HCT116 (cell line): ENCODE measurements around the gene FREM1. TPM values are rescaled to one million over a fixed set of nuclear protein-coding genes. Genes with fewer than 3 reads are reported as not detected.

Experiments used
- ATAC-seq: fragments of 200-7000 bp; cut with Tn5 transposase; 2 replicates; pipeline ENCODE4 v1.9.1; 2020; ENCODE audit warnings: mild to moderate bottlenecking, moderate library complexity
- BruUV-seq: library from RNA; stranded (reverse); fragments of 400-500 nt; replicated peaks from 2 replicates; lab custom pipeline; 2021; lab: Mats Ljungman, UMichigan
- CTCF ChIA-PET: fragments of 300-600 bp; sonication (Branson Sonifier 250); formaldehyde crosslinking; loops from one replicate; lab custom pipeline; 2021; ENCODE audit warnings: antibody characterized with exemption; lab: Charles Lee
- POLR2A ChIA-PET: fragments of 300-600, 350-600 bp; sonication (Branson Sonifier 250); formaldehyde crosslinking; loops from one replicate; lab custom pipeline; 2021; ENCODE audit warnings: antibody characterized with exemption; lab: Charles Lee
- RAD21 ChIA-PET, 2 experiments: fragments of 300-600 bp; sonication (Branson Sonifier 250); formaldehyde crosslinking; loops; one replicate each; lab custom pipeline; 2023; ENCODE audit warnings: low total read pairs in 2 of 2; ENCODE audit not compliant: uncharacterized antibody in 2 of 2, unreplicated experiment in 2 of 2, low non-redundant PET in 1 of 2; lab: Charles Lee
- DNase-seq: peaks from one replicate; pipeline ENCODE4 v3.0.0-alpha.2; 2010; ENCODE audit warnings: low read depth, low spot score
- H2AFZ ChIP-seq: fragments of 200-600 bp; shearing (Covaris generic), sonication (generic); 2 replicates; pipeline ENCODE4 v1.6.1; 2017; ENCODE audit warnings: low read depth, mixed run types, mixed read lengths, antibody characterized with exemption, low read length; ENCODE audit not compliant: poor library complexity, severe bottlenecking
- H3K27ac ChIP-seq: 2 replicates; pipeline ENCODE4 v1.5.1; 2012; ENCODE audit warnings: low read depth, low read length
- H3K27me3 ChIP-seq: fragments of 200-600 bp; sonication (generic); 2 replicates; pipeline ENCODE4 v1.6.1; 2016; ENCODE audit warnings: mixed run types, low read length, mixed read lengths; ENCODE audit not compliant: insufficient read depth
- H3K36me3 ChIP-seq, 2 experiments: fragments of 200-500 bp in 1 of 2; fragments of 200-600 bp in 1 of 2; sonication (Bioruptor generic) in 1 of 2; sonication (generic) in 1 of 2; 2 replicates each; pipeline versions ENCODE4 v1.5.1 to v1.6.1; 2014 to 2016; ENCODE audit warnings: low read length in 2 of 2, inconsistent platforms in 1 of 2, mixed read lengths in 1 of 2, mixed run types in 1 of 2; ENCODE audit not compliant: insufficient read depth in 2 of 2, control insufficient read depth in 1 of 2
- H3K4me1 ChIP-seq, 2 experiments: fragments of 200-600 bp in 1 of 2; sonication (generic) in 1 of 2; 2 replicates each; pipeline versions ENCODE4 v1.5.1 to v1.6.1; 2012 to 2017; ENCODE audit warnings: low read length in 2 of 2, inconsistent platforms in 1 of 2, mild to moderate bottlenecking in 1 of 2, mixed read lengths in 1 of 2, mixed run types in 1 of 2, moderate library complexity in 1 of 2; ENCODE audit not compliant: insufficient read depth in 2 of 2, control insufficient read depth in 1 of 2
- H3K4me2 ChIP-seq: fragments of 200-600 bp; sonication (generic); 2 replicates; pipeline ENCODE4 v1.6.1; 2017; ENCODE audit warnings: mixed run types, low read length, mixed read lengths
- H3K4me3 ChIP-seq, 2 experiments: fragments of 200-600 bp in 1 of 2; sonication (generic) in 1 of 2; replicated peaks in 1 of 2; 2 replicates each; pipeline ENCODE4 v1.5.1; 2011 to 2016; ENCODE audit warnings: low read length in 2 of 2, control low read depth in 1 of 2, low read depth in 1 of 2, mild to moderate bottlenecking in 1 of 2, mixed read lengths in 1 of 2, mixed run types in 1 of 2
- H3K79me2 ChIP-seq: fragments of 200-600 bp; sonication (generic); 2 replicates; pipeline ENCODE4 v1.6.1; 2017; ENCODE audit warnings: mild to moderate bottlenecking, mixed run types, low read length, moderate library complexity, mixed read lengths; ENCODE audit not compliant: insufficient read depth
- H3K9ac ChIP-seq: fragments of 200-600 bp; sonication (generic); 2 replicates; pipeline ENCODE4 v1.6.1; 2016; ENCODE audit warnings: low read length, mixed read lengths
- H3K9me2 ChIP-seq: fragments of 200-600 bp; sonication (generic), shearing (Covaris generic); 2 replicates; pipeline ENCODE4 v1.6.1; 2017; ENCODE audit warnings: mixed run types, mild to moderate bottlenecking, moderate library complexity; ENCODE audit not compliant: insufficient read depth
- H3K9me3 ChIP-seq, 2 experiments: fragments of 200-500 bp in 1 of 2; fragments of 200-600 bp in 1 of 2; sonication (Bioruptor generic) in 1 of 2; sonication (generic) in 1 of 2; 2 replicates each; pipeline ENCODE4 v1.6.1; 2014 to 2017; ENCODE audit warnings: low read length in 2 of 2, mixed read lengths in 2 of 2, inconsistent platforms in 1 of 2, low read depth in 1 of 2, mild to moderate bottlenecking in 1 of 2, mixed run types in 1 of 2, moderate library complexity in 1 of 2; ENCODE audit not compliant: control insufficient read depth in 1 of 2, insufficient read depth in 1 of 2
- H4K20me1 ChIP-seq: fragments of 200-600 bp; sonication (generic), shearing (Covaris generic); 2 replicates; pipeline ENCODE4 v1.6.1; 2017; ENCODE audit warnings: mixed run types, mild to moderate bottlenecking, moderate library complexity; ENCODE audit not compliant: insufficient read depth
- CBX3 ChIP-seq: IDR thresholded peaks from 2 replicates; pipeline ENCODE4 v1.6.1; 2012; ENCODE audit warnings: low read depth
- EGR1 ChIP-seq: IDR thresholded peaks from 2 replicates; pipeline ENCODE4 v1.6.1; 2012; ENCODE audit warnings: low read depth
- EZH2 ChIP-seq: fragments of 200-600 bp; sonication (generic); IDR thresholded peaks from 2 replicates; pipeline ENCODE4 v1.6.1; 2017; ENCODE audit warnings: antibody characterized with exemption, mixed run types
- FOSL1 ChIP-seq: IDR thresholded peaks from 2 replicates; pipeline ENCODE4 v1.6.1; 2012; ENCODE audit warnings: low read depth
- JUND ChIP-seq: IDR thresholded peaks from 2 replicates; pipeline ENCODE4 v1.6.1; 2012
- POLR2A ChIP-seq: IDR thresholded peaks from 2 replicates; pipeline ENCODE4 v1.7.0; 2011; ENCODE audit warnings: borderline replicate concordance; ENCODE audit not compliant: insufficient read depth, insufficient read length; ENCODE audit errors: extremely low read depth
- SIN3A ChIP-seq: IDR thresholded peaks from 2 replicates; pipeline ENCODE4 v1.6.1; 2012; ENCODE audit warnings: low read depth
- SP1 ChIP-seq: IDR thresholded peaks from 2 replicates; pipeline ENCODE4 v1.6.1; 2012; ENCODE audit warnings: low read depth
- TCF7L2 ChIP-seq: IDR thresholded peaks from 2 replicates; pipeline ENCODE4 v1.7.0; 2011; ENCODE audit warnings: borderline replicate concordance, inconsistent platforms; ENCODE audit not compliant: insufficient read depth, insufficient read length; ENCODE audit errors: extremely low read depth
- YY1 ChIP-seq: IDR thresholded peaks from 2 replicates; pipeline ENCODE4 v1.6.1; 2011; ENCODE audit warnings: low read length, low read depth, moderate library complexity, mild to moderate bottlenecking; ENCODE audit not compliant: insufficient replicate concordance; ENCODE audit errors: extremely low read depth
- ZFX ChIP-seq: fragments of 450-650 bp; IDR thresholded peaks from 2 replicates; pipeline ENCODE4 v1.6.1; 2017
- intact Hi-C: fragments of 100-400 bp; cut with micrococcal nuclease; formaldehyde crosslinking; loops from 2 replicates; pipeline ENCODE4 v1.10.0; 2022
- total RNA-seq: library from RNA; stranded (reverse); gene quantifications from one replicate; pipeline ENCODE4 v1.2.1, GENCODE V29; 2021; ENCODE audit not compliant: unreplicated experiment
- TF ChIP-seq, protein P1 (sequence below): IDR thresholded peaks from 2 replicates; pipeline ENCODE4 v1.6.1; 2012

The FREM1 gene
- total RNA-seq, 1 experiment from 2014 or later = 0.12 TPM

DNA sequence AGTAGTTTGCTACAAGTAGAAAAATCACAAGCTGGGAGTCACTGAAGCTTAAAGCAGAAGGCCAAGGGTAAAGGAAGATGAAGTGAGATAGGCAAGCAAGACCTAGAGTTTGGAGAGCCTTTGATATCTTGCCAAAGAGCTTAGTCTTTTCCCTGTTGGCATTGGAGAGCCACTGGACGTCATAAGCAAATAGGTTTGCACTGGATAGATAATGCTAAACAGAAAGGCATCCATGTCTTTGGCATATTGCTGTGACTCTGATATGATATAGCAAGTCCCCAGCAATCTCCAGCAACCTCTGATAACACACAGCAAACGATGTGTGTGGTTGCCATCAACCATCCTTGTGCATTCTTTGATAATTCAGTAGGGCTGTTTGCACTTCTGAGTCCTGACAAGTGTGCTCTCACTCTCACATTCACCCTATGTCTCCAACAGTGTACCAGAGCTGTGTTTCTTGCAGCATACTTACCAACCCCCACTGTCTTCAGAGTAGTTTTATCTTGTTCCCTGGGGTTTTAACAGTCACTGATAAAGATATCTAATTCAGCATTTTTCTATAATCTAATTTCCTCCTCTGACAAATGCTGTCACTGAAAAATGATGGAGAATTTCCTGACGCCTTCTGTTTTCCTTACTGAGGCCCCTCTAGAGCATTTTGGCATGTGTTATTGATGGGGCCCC is 16.9 kb upstream of the FREM1 start:
- Histone ChIP-seq H3K4me2 (no peak overlapping the region), H3K27ac (no peak overlapping the region), H3K9me3 (no peaks in the 10 kb centered on the region), H2AFZ (no peak overlapping the region), H3K79me2 (no peaks in the 10 kb centered on the region), H3K36me3 (no peaks in the 10 kb centered on the region), H3K9me2 (no peaks in the 10 kb centered on the region), H3K4me3 (no peak overlapping the region), H3K9ac (no peak overlapping the region), H3K27me3 (0 out of 2 replicates have a peak, but pooled peaks cover 5% of the 10 kb centered on the region), H4K20me1 (no peaks in the 10 kb centered on the region), H3K4me1 (no peaks in the 10 kb centered on the region)
- ATAC-seq = no peak
- BruUV-seq = no TSS peak
- ChIA-PET RAD21 (no interaction called here), CTCF (no interaction called here), POLR2A (no interaction called here)
- TF ChIP-seq, protein P1, sequence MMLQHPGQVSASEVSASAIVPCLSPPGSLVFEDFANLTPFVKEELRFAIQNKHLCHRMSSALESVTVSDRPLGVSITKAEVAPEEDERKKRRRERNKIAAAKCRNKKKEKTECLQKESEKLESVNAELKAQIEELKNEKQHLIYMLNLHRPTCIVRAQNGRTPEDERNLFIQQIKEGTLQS = no peak
- TF ChIP-seq JUND = no peak
- no peak for TF ChIP-seq EGR1
- TF ChIP-seq CBX3 = no peak
- TF ChIP-seq EZH2 = no peak
- TF ChIP-seq ZFX = no peak
- TF ChIP-seq YY1 = no peak
- no peak for TF ChIP-seq FOSL1
- TF ChIP-seq POLR2A = no peak
- TF ChIP-seq TCF7L2 = no peak
- TF ChIP-seq SP1 = no peak
- TF ChIP-seq SIN3A = no peak
- intact Hi-C loops = no loop called here
- no peak for DNase-seq
